H9 (cell line): ENCODE data around the gene ABCG8. TPM values are rescaled to one million over a fixed set of nuclear protein-coding genes. Genes with fewer than 3 reads are reported as not detected.

Experiments used
- DNase-seq: peaks from one replicate; pipeline ENCODE4 v3.0.0-alpha.2; 2017
- H2AFZ ChIP-seq: one replicate; pipeline ENCODE4 v1.6.1; 2013; ENCODE audit warnings: mild to moderate bottlenecking, low read length, control low read depth, moderate library complexity
- H2AK5ac ChIP-seq: 2 replicates; pipeline ENCODE4 v1.6.1; 2013; ENCODE audit warnings: low read length, control low read depth, mixed read lengths; ENCODE audit not compliant: insufficient read length
- H2BK120ac ChIP-seq: one replicate; pipeline ENCODE4 v1.6.1; 2013; ENCODE audit warnings: low read depth, mild to moderate bottlenecking, low read length, control low read depth, inconsistent platforms; ENCODE audit not compliant: poor library complexity, severe bottlenecking
- H2BK12ac ChIP-seq: 2 replicates; pipeline ENCODE4 v1.6.1; 2013; ENCODE audit warnings: low read length, control low read depth, mixed read lengths, low read depth; ENCODE audit not compliant: insufficient read length
- H2BK15ac ChIP-seq: 2 replicates; pipeline ENCODE4 v1.6.1; 2013; ENCODE audit warnings: low read depth, low read length, control low read depth
- H2BK20ac ChIP-seq: one replicate; pipeline ENCODE4 v1.6.1; 2013; ENCODE audit warnings: low read depth, mild to moderate bottlenecking, low read length, control low read depth, inconsistent platforms; ENCODE audit not compliant: poor library complexity, severe bottlenecking
- H2BK5ac ChIP-seq: 2 replicates; pipeline ENCODE4 v1.6.1; 2013; ENCODE audit warnings: low read length, control low read depth, mixed read lengths; ENCODE audit not compliant: insufficient read length
- H3K14ac ChIP-seq: 2 replicates; pipeline ENCODE4 v1.6.1; 2013; ENCODE audit warnings: low read length, control low read depth; ENCODE audit not compliant: insufficient read depth
- H3K18ac ChIP-seq: 2 replicates; pipeline ENCODE4 v1.6.1; 2013; ENCODE audit warnings: low read depth, mild to moderate bottlenecking, mixed read lengths, low read length, control low read depth; ENCODE audit not compliant: insufficient read length
- H3K23ac ChIP-seq: 2 replicates; pipeline ENCODE4 v1.6.1; 2013; ENCODE audit warnings: low read length, control low read depth, mixed read lengths, low read depth; ENCODE audit not compliant: insufficient read length
- H3K23me2 ChIP-seq: 2 replicates; pipeline ENCODE4 v1.6.1; 2013; ENCODE audit warnings: low read depth, mild to moderate bottlenecking, mixed read lengths, low read length, control low read depth; ENCODE audit not compliant: insufficient read length, poor library complexity, severe bottlenecking
- H3K27ac ChIP-seq: 2 replicates; pipeline ENCODE4 v1.5.1; 2013; ENCODE audit warnings: low read length, control low read depth, mixed read lengths, low read depth; ENCODE audit not compliant: insufficient read length
- H3K27me3 ChIP-seq: 2 replicates; pipeline ENCODE4 v1.6.1; 2013; ENCODE audit warnings: low read length, control low read depth, inconsistent platforms; ENCODE audit not compliant: insufficient read depth
- H3K4ac ChIP-seq: 2 replicates; pipeline ENCODE4 v1.6.1; 2013; ENCODE audit warnings: low read depth, mild to moderate bottlenecking, control low read depth, inconsistent platforms, low read length, moderate library complexity
- H3K4me1 ChIP-seq: 2 replicates; pipeline ENCODE4 v1.6.1; 2013; ENCODE audit warnings: low read length, control low read depth, inconsistent platforms; ENCODE audit not compliant: insufficient read depth
- H3K4me2 ChIP-seq: 2 replicates; pipeline ENCODE4 v1.6.1; 2013; ENCODE audit warnings: low read length, control low read depth, mixed read lengths; ENCODE audit not compliant: insufficient read length, insufficient read depth
- H3K56ac ChIP-seq: 2 replicates; pipeline ENCODE4 v1.6.1; 2013; ENCODE audit warnings: low read depth, mild to moderate bottlenecking, mixed read lengths, low read length, control low read depth; ENCODE audit not compliant: insufficient read length
- H3K79me1 ChIP-seq: 2 replicates; pipeline ENCODE4 v1.6.1; 2013; ENCODE audit warnings: low read depth, mild to moderate bottlenecking, moderate library complexity, low read length, control low read depth, inconsistent platforms; ENCODE audit not compliant: insufficient read depth, poor library complexity, severe bottlenecking
- H3K79me2 ChIP-seq: 2 replicates; pipeline ENCODE4 v1.6.1; 2013; ENCODE audit warnings: low read length, control low read depth, inconsistent platforms; ENCODE audit not compliant: insufficient read depth
- H3K9ac ChIP-seq: 2 replicates; pipeline ENCODE4 v1.6.1; 2013; ENCODE audit warnings: low read length, control low read depth, mixed read lengths; ENCODE audit not compliant: insufficient read length; ENCODE audit errors: extremely low read depth
- H3K9me3 ChIP-seq: one replicate; pipeline ENCODE4 v1.6.1; 2013; ENCODE audit warnings: low read depth, low read length, inconsistent platforms; ENCODE audit not compliant: control insufficient read depth
- H3T11ph ChIP-seq: one replicate; pipeline ENCODE4 v1.6.1; 2013; ENCODE audit warnings: mild to moderate bottlenecking, low read length, control low read depth, inconsistent platforms
- H4K20me1 ChIP-seq: one replicate; pipeline ENCODE4 v1.6.1; 2013; ENCODE audit not compliant: control insufficient read depth, insufficient read length, insufficient read depth
- H4K5ac ChIP-seq: 2 replicates; pipeline ENCODE4 v1.6.1; 2013; ENCODE audit warnings: low read depth, mild to moderate bottlenecking, mixed read lengths, low read length, control low read depth; ENCODE audit not compliant: insufficient read length
- H4K8ac ChIP-seq: replicated peaks from 2 replicates; pipeline ENCODE4 v1.6.1; 2013; ENCODE audit warnings: low read length, control low read depth, mixed read lengths, low read depth; ENCODE audit not compliant: insufficient read length
- H4K91ac ChIP-seq: 2 replicates; pipeline ENCODE4 v1.6.1; 2013; ENCODE audit warnings: low read depth, mild to moderate bottlenecking, moderate library complexity, mixed read lengths, low read length, control low read depth; ENCODE audit not compliant: insufficient read length
- H3K27ac Mint-ChIP-seq, 3 experiments: 2 replicates in 2 of 3; 3 replicates in 1 of 3; pipeline ENCODE4 v1.8.0; 2020 to 2021; ENCODE audit warnings: mixed read lengths in 3 of 3, mild to moderate bottlenecking in 1 of 3, moderate library complexity in 1 of 3
- H3K27me3 Mint-ChIP-seq: 2 replicates; pipeline ENCODE4 v1.8.0; 2021; ENCODE audit warnings: low read depth, mild to moderate bottlenecking, moderate library complexity, mixed read lengths
- H3K36me3 Mint-ChIP-seq, 3 experiments: 2 replicates in 2 of 3; 3 replicates in 1 of 3; pipeline ENCODE4 v1.8.0; 2020 to 2021; ENCODE audit warnings: low read depth in 3 of 3, mixed read lengths in 3 of 3; ENCODE audit not compliant: insufficient read depth in 1 of 3
- H3K4me1 Mint-ChIP-seq, 2 experiments: 2 replicates each; pipeline ENCODE4 v1.8.0; 2020; ENCODE audit warnings: mixed read lengths in 2 of 2
- H3K4me3 Mint-ChIP-seq, 2 experiments: 2 replicates in 1 of 2; 3 replicates in 1 of 2; pipeline ENCODE4 v1.8.0; 2020 to 2021; ENCODE audit warnings: mild to moderate bottlenecking in 2 of 2, mixed read lengths in 2 of 2, moderate library complexity in 1 of 2
- H3K9me3 Mint-ChIP-seq, 2 experiments: 2 replicates in 1 of 2; 3 replicates in 1 of 2; pipeline ENCODE4 v1.8.0; 2020; ENCODE audit warnings: mild to moderate bottlenecking in 2 of 2, mixed read lengths in 2 of 2, moderate library complexity in 1 of 2
- WGBS: extraction: QIAGEN DNeasy Blood & Tissue Kit; methylation state at CpG from one replicate; pipeline ENCODE4 v1.1.7; 2013; ENCODE audit warnings: missing lambda C conversion rate, low lambda C conversion rate, mixed read lengths; ENCODE audit not compliant: insufficient read length; ENCODE audit errors: extremely low coverage; 5-methylcytosine and 5-hydroxymethylcytosine counted together
- total RNA-seq: library from RNA; stranded (reverse); gene quantifications from 2 replicates; pipeline ENCODE4 v1.2.1, GENCODE V29; 2021
- TF ChIP-seq, protein P1 (sequence below): fragments of 200-600 bp; sonication (generic); conservative IDR thresholded peaks from 3 replicates; pipeline ENCODE4 v1.8.0; 2021; ENCODE audit warnings: antibody characterized with exemption, mild to moderate bottlenecking

Gene ABCG8
- total RNA-seq, 1 experiment from 2014 or later = not detected

DNA sequence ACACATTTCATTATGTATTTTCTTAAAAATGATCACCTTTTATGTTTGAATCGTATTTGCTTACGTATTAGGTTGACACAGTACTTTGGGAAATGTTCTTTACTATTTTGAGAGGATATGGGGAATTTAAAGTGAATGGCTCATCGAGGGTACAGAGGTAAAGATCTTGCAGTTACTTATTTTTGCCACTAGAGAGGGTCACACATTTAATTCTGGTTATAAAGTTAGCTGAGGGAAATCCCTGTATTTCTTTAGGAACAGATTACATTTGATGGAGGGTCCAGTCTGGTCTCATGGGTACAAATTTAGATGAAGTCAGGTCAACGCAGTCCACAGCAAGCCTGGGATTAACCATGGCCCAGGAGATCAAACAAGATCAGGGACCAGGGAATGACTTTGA is 40.5 kb upstream of the ABCG8 start:
- no peak for DNase-seq
- Histone ChIP-seq H3T11ph (no peak overlapping the region), H3K23me2 (no peaks in the 10 kb centered on the region), H3K9ac (no peak overlapping the region), H2BK15ac (no peak overlapping the region), H3K27me3 (no peaks in the 10 kb centered on the region), H2BK5ac (no peak overlapping the region), H2BK12ac (no peak overlapping the region), H4K20me1 (no peaks in the 10 kb centered on the region), H2AFZ (no peak overlapping the region), H2BK20ac (no peak overlapping the region), H4K91ac (no peak overlapping the region), H3K79me2 (no peaks in the 10 kb centered on the region), H2BK120ac (no peak overlapping the region), H3K79me1 (no peaks in the 10 kb centered on the region), H3K14ac (no peak overlapping the region), H2AK5ac (no peak overlapping the region), H3K23ac (no peak overlapping the region), H3K9me3 (no peaks in the 10 kb centered on the region), H3K4ac (no peak overlapping the region), H3K4me2 (no peak overlapping the region), H4K8ac (no peak overlapping the region), H3K56ac (no peak overlapping the region), H3K27ac (no peak overlapping the region), H4K5ac (no peak overlapping the region), H3K18ac (no peak overlapping the region), H3K4me1 (no peaks in the 10 kb centered on the region)
- no peak overlapping the region for H3K27ac Mint-ChIP-seq
- no CpG with 5 or more reads among the region's 4 CpGs for WGBS
- no peaks in the 10 kb centered on the region for H3K36me3 Mint-ChIP-seq
- TF ChIP-seq, protein P1, sequence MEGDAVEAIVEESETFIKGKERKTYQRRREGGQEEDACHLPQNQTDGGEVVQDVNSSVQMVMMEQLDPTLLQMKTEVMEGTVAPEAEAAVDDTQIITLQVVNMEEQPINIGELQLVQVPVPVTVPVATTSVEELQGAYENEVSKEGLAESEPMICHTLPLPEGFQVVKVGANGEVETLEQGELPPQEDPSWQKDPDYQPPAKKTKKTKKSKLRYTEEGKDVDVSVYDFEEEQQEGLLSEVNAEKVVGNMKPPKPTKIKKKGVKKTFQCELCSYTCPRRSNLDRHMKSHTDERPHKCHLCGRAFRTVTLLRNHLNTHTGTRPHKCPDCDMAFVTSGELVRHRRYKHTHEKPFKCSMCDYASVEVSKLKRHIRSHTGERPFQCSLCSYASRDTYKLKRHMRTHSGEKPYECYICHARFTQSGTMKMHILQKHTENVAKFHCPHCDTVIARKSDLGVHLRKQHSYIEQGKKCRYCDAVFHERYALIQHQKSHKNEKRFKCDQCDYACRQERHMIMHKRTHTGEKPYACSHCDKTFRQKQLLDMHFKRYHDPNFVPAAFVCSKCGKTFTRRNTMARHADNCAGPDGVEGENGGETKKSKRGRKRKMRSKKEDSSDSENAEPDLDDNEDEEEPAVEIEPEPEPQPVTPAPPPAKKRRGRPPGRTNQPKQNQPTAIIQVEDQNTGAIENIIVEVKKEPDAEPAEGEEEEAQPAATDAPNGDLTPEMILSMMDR = peak; percentile 57
- no peaks in the 10 kb centered on the region for H3K27me3 Mint-ChIP-seq
- no peaks in the 10 kb centered on the region for H3K4me1 Mint-ChIP-seq
- H3K9me3 Mint-ChIP-seq = no peaks in the 10 kb centered on the region
- H3K4me3 Mint-ChIP-seq = no peak overlapping the region
